ENCODE results near the gene CHP2.

- TF ChIP-seq CTCF (IDR thresholded peaks at IDR 0.05; ENCODE audit: low read depth, low read length): no peak
- no peak for TF ChIP-seq POLR2A (IDR thresholded peaks at IDR 0.05; ENCODE audit: extremely low read depth, insufficient read length)
- TF ChIP-seq MYC (IDR thresholded peaks at IDR 0.05; ENCODE audit: low read depth, low read length): no peak
- no peak for TF ChIP-seq MAX (IDR thresholded peaks at IDR 0.05; ENCODE audit: low read depth, low read length)
These were observed 20.5 kb upstream of the CHP2 start for GRCh38 chr16:23734176-23734893.

Measured in NB4 (cell line).